Islet of Langerhans (tissue), 1 donor: ENCODE measurements around the gene NUBP2.

Experiments used
- FAIRE-seq: peaks from one replicate; lab custom pipeline; 2011; peaks lifted over from hg19 to GRCh38; lab: Jason Lieb, UNC

The NUBP2 gene

GRCh38 chr16:1758923-1759322 is 23.8 kb upstream of the NUBP2 start:
- no peak for FAIRE-seq

GRCh38 chr16:1759511-1759910 is 23.2 kb upstream of the NUBP2 start:
- no peak for FAIRE-seq

GRCh38 chr16:1760911-1761310 is 21.8 kb upstream of the NUBP2 start:
- no peak for FAIRE-seq

DNA sequence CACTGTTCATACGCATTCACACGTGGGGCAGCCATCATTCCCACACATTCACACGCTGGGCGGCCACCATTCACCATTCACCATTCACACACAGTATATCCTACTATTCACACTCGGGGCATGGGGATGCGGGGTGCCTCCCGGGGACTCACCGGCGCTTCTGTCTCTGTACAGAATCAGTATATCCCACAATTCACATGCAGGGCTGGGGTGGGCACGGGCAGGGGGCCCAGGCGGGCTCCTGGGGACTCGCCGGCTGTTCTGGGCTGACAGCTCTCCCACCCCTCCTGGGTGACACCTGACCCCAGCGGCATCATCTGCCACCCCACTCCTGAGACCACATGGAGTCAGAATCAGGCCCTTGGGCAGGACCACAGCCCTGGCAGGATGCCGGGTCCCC is 21.0 kb upstream of the NUBP2 start:
- FAIRE-seq, result no peak

- no peak for FAIRE-seq
Observed at GRCh38 chr16:1762196-1762878, 20.4 kb upstream of the NUBP2 start.

- no peak for FAIRE-seq
Observed at GRCh38 chr16:1762879-1763520, 19.8 kb upstream of the NUBP2 start.

DNA sequence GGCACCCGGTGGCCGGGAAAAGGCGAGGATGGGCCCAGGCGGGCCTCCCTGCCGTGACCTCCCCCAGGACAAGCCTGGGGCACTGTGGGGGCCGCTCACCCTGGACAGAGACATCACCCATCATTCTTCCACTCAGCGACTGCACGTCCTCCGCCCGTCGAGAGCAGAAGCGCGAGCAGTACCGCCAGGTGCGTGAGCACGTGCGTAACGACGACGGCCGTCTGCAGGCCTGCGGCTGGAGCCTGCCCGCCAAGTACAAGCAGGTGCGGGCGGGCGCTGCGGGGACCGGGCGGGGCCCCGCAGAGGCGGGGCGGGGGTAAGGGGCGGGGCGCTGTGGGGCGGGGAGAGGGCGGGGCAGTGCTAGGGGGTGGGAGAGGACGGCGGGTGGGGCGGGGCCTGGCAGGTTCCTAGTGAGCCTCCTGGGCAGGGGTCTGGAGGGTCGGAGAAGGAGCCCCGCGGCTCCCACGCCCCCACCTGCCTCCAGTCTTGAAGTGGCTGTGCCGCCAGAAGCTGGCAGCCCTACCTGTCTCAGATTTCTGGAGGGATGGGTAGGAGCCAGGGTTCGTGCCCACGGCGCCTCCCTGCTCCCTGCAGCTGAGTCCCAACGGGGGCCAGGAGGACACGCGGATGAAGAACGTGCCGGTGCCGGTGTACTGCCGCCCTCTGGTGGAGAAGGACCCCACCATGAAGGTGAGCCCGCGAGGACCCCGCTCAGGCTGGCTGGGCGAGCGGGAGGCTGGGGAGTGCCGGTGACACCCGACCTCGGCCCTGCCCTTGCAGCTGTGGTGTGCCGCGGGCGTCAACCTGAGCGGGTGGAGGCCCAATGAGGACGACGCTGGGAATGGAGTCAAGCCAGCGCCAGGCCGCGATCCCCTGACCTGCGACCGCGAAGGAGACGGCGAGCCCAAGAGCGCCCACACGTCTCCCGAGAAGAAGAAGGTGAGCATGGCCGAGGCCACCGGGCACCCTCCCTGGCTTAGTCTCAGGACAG is 18.9 kb upstream of the NUBP2 start:
- FAIRE-seq, result no peak

DNA sequence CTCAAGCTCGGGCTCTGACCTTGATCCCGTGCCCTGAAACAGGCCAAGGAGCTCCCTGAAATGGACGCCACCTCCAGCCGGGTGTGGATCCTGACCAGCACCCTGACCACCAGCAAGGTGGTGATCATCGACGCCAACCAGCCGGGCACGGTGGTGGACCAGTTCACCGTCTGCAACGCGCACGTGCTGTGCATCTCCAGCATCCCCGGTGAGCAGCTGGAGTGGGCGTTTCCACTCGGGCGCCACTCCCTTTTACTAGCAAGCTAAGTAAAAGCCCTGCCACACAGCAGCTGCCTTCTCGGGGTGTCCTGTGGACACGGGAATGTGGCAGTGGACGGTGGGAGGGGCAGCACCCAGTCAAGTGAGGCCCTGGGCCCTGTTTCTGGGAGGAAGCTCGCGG is 17.8 kb upstream of the NUBP2 start:
- no peak for FAIRE-seq

GRCh38 chr16:1765826-1766225 is 16.9 kb upstream of the NUBP2 start:
- FAIRE-seq, result no peak

DNA sequence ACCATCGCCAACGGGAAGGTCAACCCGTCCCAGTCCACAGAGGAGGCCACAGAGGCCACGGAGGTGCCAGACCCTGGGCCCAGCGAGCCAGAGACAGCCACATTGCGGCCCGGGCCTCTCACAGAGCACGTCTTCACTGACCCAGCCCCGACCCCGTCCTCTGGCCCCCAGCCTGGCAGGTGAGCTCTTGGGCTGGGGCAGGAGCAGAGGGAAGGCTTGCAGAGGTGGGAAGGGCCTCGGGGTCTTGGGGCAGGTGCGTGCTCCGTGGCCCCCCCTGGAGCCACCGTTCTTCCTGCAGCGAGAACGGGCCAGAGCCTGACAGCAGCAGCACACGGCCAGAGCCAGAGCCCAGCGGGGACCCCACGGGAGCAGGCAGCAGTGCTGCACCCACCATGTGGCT is 16.5 kb upstream of the NUBP2 start:
- no peak for FAIRE-seq

- no peak for FAIRE-seq
Observed at GRCh38 chr16:1766701-1767100, 16.1 kb upstream of the NUBP2 start.

GRCh38 chr16:1767116-1767994 is 15.4 kb upstream of the NUBP2 start:
- FAIRE-seq, result no peak

GRCh38 chr16:1768061-1768766 is 14.5 kb upstream of the NUBP2 start:
- FAIRE-seq, result no peak

DNA sequence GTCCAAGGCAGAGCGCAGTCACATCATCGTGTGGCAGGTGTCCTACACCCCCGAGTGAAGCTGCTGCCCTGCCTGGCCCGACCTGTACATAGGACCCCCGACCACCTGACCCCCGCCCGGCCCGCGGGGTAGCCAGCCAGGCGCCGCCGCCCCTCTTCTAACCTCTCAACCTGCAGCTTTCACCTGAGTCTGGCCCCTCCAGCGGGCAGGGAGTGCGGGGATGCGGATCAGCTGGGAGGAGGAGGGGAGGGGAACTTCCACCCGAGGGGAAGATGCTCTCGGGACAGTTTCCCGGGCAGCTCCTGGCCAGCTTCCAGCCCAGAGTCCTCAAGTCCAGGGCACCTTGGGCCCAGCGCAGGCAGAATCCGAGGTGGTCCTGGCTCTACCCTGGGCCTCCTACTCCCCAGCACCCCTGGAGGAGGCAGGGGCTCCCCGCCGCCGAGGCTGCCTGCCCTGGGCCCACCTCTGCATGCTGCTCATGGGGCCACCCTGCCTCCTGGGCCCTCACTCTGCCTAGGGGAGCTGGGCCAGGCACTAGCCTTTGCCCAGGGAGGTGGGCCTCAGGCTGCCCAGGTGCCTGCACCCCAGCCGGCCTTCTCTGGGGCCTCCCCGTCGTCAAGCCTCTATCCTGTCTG is 13.9 kb upstream of the NUBP2 start:
- no peak for FAIRE-seq

DNA sequence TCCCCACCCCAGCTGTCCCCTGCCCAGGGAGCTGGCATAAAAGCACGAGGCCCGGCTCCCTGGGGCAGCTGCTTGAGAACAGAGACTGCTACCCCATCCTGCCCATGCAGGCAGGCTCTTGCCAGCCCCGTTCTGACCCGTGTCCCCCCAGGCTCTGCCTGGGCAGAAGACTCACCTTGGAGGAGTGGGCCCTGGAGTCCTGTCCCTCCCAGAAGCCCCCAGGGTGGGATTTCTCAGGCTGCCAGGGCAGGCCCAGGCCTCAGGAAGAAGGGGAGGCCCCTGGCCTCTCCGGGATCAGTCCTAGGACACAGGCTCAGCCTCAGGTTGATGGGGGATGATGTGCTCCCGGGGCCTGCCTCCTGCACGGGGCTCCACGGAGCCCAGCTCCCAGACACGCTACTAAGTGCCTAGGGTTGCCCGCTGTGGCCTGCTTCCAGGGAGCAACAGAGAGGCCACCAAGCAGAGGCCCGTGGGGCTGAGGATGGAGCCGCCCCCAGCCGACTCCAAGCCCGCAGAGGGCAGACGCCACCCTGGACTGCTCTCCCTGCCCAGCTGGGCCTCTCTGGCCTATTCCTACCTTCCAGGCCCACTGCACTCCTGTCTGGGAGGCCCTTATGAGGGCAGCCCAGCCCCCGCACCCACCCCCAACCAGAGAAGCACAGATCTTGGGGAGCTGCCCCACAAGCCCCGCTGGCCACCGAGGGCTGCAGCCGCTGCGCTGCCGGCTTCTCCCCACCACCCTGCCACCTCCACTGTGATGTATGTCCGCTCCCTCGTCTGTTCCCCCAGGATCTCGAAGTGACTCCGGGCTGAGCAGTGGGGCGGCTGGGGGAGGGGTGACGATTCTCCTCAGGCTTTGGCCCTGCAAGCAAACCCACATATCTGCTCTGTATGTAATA is 13.1 kb upstream of the NUBP2 start:
- no peak for FAIRE-seq

GRCh38 chr16:1770328-1771187 is 12.2 kb upstream of the NUBP2 start:
- no peak for FAIRE-seq

- no peak for FAIRE-seq
Observed at GRCh38 chr16:1771188-1771863, 11.4 kb upstream of the NUBP2 start, which contains the start of gene NME3. Gene NME3, minus strand, starts transcription at chr16:1771543. Its CDS starts 9 bp downstream, at chr16:1771534.

- no peak for FAIRE-seq
Observed at GRCh38 chr16:1771864-1772361, 10.8 kb upstream of the NUBP2 start.
